H1 (cell line): ENCODE results near the gene RPTOR. TPM values are rescaled to one million over a fixed set of nuclear protein-coding genes. Genes with fewer than 3 reads are reported as not detected.

ENCODE experiments used
- CBX8 ChIP-seq: fragments of 300-800, 300-1000 bp; sonication (generic); IDR thresholded peaks from 2 replicates; pipeline ENCODE4 v1.7.1; 2016; ENCODE audit warnings: low read depth, low read length, borderline replicate concordance
- HDAC6 ChIP-seq: IDR thresholded peaks from one replicate; pipeline ENCODE4 v1.7.1; 2012; ENCODE audit warnings: low read depth, mild to moderate bottlenecking, inconsistent platforms, low read length, moderate library complexity
- KDM5A ChIP-seq: fragments of 200-600 bp; IDR thresholded peaks from 2 replicates; pipeline ENCODE4 v1.7.1; 2012; ENCODE audit warnings: mild to moderate bottlenecking, low read length, inconsistent platforms, mixed read lengths
- MAFK ChIP-seq: IDR thresholded peaks from 2 replicates; pipeline ENCODE4 v1.6.1; 2012; ENCODE audit warnings: low read depth, mild to moderate bottlenecking, improper control_type of control experiment, low read length
- POU5F1 ChIP-seq: IDR thresholded peaks from 2 replicates; pipeline ENCODE4 v1.6.1; 2011; ENCODE audit warnings: low read depth, mild to moderate bottlenecking, low read length, moderate library complexity
- RFX5 ChIP-seq: IDR thresholded peaks from 2 replicates; pipeline ENCODE4 v1.6.1; 2011; ENCODE audit warnings: low read depth, low read length, improper control_type of control experiment, borderline replicate concordance
- RXRA ChIP-seq: IDR thresholded peaks from 2 replicates; pipeline ENCODE4 v1.6.1; 2011; ENCODE audit warnings: low read depth, mild to moderate bottlenecking, low read length, moderate library complexity; ENCODE audit not compliant: insufficient read depth
- SAP30 ChIP-seq: fragments of 300-600 bp; sonication (generic); IDR thresholded peaks from 2 replicates; pipeline ENCODE4 v1.7.1; 2012; ENCODE audit warnings: low read length, moderate library complexity, mild to moderate bottlenecking, inconsistent platforms; ENCODE audit not compliant: insufficient read depth, insufficient replicate concordance
- SP1 ChIP-seq: IDR thresholded peaks from 2 replicates; pipeline ENCODE4 v1.6.1; 2011; ENCODE audit warnings: low read depth, low read length
- SRF ChIP-seq: IDR thresholded peaks from 2 replicates; pipeline ENCODE4 v1.6.1; 2011; ENCODE audit warnings: mild to moderate bottlenecking, low read depth, low read length, moderate library complexity
- YY1 ChIP-seq: IDR thresholded peaks from 2 replicates; pipeline ENCODE4 v1.6.1; 2011; ENCODE audit warnings: low read depth, mild to moderate bottlenecking, low read length
- polyA plus RNA-seq, 7 experiments: library from polyadenylated mRNA; depleted of rRNA in 3 of 7; stranded (reverse) in 5 of 7; unstranded in 2 of 7; fragments of >200 nt in 5 of 7; fragments of 200-250 nt in 2 of 7; gene quantifications; 1 replicate in 5 of 7; 2 replicates in 1 of 7; 4 replicates in 1 of 7; pipeline versions ENCODE4 v1.2.1 to v1.2.3, GENCODE V29; 2011 to 2013; ENCODE audit warnings: missing spikeins in 2 of 7, mixed read lengths in 2 of 7
- total RNA-seq: library from RNA; stranded (reverse); fragmentation: NEBNext Ultra II Directional; extraction: Animal tissue kit (Norgen Biotek cat#: 25700); gene quantifications from 2 replicates; pipeline ENCODE4 v1.2.1, GENCODE V29; 2021
- TF ChIP-seq, protein P1 (sequence below): fragments of 300-600 bp; sonication (generic); IDR thresholded peaks from 2 replicates; pipeline ENCODE4 v1.7.1; 2012; ENCODE audit warnings: low read length, moderate library complexity, mild to moderate bottlenecking, inconsistent platforms; ENCODE audit not compliant: insufficient replicate concordance

RPTOR gene
- total and polyA plus RNA-seq, 2 of the 8 experiments (the other 6 are each of a cell fraction or from before 2014, with no cell fraction given): 6.9 to 28.7 TPM

GRCh38 chr17:80922580-80923160 is 378.0 kb downstream of the RPTOR start (continued):
- TF ChIP-seq, protein P1, sequence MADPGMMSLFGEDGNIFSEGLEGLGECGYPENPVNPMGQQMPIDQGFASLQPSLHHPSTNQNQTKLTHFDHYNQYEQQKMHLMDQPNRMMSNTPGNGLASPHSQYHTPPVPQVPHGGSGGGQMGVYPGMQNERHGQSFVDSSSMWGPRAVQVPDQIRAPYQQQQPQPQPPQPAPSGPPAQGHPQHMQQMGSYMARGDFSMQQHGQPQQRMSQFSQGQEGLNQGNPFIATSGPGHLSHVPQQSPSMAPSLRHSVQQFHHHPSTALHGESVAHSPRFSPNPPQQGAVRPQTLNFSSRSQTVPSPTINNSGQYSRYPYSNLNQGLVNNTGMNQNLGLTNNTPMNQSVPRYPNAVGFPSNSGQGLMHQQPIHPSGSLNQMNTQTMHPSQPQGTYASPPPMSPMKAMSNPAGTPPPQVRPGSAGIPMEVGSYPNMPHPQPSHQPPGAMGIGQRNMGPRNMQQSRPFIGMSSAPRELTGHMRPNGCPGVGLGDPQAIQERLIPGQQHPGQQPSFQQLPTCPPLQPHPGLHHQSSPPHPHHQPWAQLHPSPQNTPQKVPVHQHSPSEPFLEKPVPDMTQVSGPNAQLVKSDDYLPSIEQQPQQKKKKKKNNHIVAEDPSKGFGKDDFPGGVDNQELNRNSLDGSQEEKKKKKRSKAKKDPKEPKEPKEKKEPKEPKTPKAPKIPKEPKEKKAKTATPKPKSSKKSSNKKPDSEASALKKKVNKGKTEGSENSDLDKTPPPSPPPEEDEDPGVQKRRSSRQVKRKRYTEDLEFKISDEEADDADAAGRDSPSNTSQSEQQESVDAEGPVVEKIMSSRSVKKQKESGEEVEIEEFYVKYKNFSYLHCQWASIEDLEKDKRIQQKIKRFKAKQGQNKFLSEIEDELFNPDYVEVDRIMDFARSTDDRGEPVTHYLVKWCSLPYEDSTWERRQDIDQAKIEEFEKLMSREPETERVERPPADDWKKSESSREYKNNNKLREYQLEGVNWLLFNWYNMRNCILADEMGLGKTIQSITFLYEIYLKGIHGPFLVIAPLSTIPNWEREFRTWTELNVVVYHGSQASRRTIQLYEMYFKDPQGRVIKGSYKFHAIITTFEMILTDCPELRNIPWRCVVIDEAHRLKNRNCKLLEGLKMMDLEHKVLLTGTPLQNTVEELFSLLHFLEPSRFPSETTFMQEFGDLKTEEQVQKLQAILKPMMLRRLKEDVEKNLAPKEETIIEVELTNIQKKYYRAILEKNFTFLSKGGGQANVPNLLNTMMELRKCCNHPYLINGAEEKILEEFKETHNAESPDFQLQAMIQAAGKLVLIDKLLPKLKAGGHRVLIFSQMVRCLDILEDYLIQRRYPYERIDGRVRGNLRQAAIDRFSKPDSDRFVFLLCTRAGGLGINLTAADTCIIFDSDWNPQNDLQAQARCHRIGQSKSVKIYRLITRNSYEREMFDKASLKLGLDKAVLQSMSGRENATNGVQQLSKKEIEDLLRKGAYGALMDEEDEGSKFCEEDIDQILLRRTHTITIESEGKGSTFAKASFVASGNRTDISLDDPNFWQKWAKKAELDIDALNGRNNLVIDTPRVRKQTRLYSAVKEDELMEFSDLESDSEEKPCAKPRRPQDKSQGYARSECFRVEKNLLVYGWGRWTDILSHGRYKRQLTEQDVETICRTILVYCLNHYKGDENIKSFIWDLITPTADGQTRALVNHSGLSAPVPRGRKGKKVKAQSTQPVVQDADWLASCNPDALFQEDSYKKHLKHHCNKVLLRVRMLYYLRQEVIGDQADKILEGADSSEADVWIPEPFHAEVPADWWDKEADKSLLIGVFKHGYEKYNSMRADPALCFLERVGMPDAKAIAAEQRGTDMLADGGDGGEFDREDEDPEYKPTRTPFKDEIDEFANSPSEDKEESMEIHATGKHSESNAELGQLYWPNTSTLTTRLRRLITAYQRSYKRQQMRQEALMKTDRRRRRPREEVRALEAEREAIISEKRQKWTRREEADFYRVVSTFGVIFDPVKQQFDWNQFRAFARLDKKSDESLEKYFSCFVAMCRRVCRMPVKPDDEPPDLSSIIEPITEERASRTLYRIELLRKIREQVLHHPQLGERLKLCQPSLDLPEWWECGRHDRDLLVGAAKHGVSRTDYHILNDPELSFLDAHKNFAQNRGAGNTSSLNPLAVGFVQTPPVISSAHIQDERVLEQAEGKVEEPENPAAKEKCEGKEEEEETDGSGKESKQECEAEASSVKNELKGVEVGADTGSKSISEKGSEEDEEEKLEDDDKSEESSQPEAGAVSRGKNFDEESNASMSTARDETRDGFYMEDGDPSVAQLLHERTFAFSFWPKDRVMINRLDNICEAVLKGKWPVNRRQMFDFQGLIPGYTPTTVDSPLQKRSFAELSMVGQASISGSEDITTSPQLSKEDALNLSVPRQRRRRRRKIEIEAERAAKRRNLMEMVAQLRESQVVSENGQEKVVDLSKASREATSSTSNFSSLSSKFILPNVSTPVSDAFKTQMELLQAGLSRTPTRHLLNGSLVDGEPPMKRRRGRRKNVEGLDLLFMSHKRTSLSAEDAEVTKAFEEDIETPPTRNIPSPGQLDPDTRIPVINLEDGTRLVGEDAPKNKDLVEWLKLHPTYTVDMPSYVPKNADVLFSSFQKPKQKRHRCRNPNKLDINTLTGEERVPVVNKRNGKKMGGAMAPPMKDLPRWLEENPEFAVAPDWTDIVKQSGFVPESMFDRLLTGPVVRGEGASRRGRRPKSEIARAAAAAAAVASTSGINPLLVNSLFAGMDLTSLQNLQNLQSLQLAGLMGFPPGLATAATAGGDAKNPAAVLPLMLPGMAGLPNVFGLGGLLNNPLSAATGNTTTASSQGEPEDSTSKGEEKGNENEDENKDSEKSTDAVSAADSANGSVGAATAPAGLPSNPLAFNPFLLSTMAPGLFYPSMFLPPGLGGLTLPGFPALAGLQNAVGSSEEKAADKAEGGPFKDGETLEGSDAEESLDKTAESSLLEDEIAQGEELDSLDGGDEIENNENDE: no peak
- TF ChIP-seq SP1 (no peak), KDM5A (no peak), CBX8 (no peak), MAFK (no peak), RXRA (no peak), YY1 (no peak), RFX5 (no peak), HDAC6 (no peak), POU5F1 (no peak), SRF (no peak), SAP30 (no peak)
